Measurements from ENCODE around the gene TBX20.
"Not testable (repeated sequence)": the region's sequence is repeated elsewhere in the genome, so short reads cannot be mapped to it uniquely, and the experiment has no call there.

Gene TBX20

DNA sequence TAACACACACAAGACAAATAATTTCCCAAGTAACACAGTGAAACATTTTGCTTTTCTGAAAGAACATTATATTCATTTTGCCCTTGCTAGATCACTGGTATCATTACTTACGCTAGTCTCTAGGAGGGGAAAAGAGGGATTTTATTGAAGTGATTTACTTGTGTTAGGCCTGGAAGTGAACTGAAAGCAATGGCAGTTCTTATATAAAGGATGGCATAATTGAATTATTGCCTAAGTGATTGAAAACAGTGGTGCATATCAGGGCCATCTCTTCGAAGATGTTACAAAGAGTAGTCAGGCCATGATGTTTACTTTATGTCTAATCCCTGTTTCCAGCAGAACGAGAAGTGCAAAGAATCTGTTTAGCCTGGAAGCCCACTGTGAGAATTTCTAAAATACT is 38.8 kb downstream of the TBX20 start:
- not testable (repeated sequence) for DNase-seq

GRCh38 chr7:35206924-35207323 is 47.0 kb downstream of the TBX20 start:
- not testable (repeated sequence) for DNase-seq

- DNase-seq, result not testable (repeated sequence)
These were observed 49.0 kb downstream of the TBX20 start for GRCh38 chr7:35204850-35205249.

GRCh38 chr7:35204031-35204430 is 49.9 kb downstream of the TBX20 start:
- not testable (repeated sequence) for DNase-seq

- DNase-seq, result not testable (repeated sequence)
These were observed 51.5 kb downstream of the TBX20 start for GRCh38 chr7:35202353-35202752.

- not testable (repeated sequence) for DNase-seq
These were observed 53.7 kb downstream of the TBX20 start for GRCh38 chr7:35200170-35200569.

DNA sequence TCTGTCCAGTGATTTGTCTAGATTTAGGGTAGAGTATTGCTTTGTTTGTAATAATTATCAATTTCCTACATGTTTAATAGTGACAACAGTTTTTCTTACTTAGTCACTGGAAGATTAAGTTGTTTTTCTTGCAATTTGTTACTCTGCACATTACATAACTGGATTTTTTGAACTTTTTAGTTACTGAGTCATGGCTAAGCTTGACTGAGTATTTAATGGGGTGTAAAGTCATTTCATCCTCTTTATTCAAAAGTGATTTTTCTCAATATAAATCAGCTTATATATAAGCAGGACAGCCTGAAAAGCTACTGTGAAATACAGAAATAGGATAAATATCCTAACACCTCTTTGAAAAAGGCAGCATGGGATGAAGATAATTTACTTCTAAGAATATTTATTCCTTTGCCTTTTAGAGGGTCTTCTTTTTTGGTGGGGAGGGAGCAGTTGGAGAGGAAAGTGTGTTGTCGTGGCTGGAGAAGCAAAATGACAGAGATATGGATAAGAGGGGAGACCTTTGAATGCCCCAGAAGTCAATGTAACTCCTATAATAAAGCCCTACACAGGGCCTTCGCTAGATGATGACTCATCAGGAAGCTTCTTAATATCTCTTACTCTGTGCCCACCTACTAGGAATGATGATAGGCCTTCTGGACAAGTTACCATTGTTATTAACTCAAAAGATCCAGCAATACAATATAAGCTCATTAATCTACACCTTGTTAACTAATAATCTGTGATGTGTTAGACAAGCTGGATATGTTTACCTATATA is 55.3 kb downstream of the TBX20 start:
- DNase-seq, result not testable (repeated sequence)

DNA sequence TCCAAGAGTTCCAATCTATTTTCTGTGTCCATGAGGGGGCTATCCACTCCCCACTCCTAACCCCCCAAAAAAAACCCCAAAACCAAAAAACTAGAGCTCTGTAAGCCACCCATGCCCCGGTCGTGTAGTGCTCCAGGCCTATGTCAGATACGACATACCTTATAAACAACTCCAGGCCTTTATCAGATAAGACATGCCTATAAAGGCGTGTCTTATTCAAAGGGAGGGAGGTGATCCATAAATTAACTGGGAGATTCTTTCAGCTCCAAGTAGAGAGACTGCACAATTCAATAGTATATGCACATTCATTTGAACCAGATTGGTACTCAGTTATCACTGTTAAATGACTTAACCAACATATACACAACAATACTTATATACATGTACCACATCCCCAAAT is 62.3 kb downstream of the TBX20 start:
- DNase-seq, result not testable (repeated sequence)

- DNase-seq, result not testable (repeated sequence)
These were observed 63.6 kb downstream of the TBX20 start for GRCh38 chr7:35190146-35190773.

- DNase-seq, result not testable (repeated sequence)
These were observed 67.1 kb downstream of the TBX20 start for GRCh38 chr7:35186751-35187150.

GRCh38 chr7:35185908-35186731 is 67.8 kb downstream of the TBX20 start:
- DNase-seq, result no peak

DNA sequence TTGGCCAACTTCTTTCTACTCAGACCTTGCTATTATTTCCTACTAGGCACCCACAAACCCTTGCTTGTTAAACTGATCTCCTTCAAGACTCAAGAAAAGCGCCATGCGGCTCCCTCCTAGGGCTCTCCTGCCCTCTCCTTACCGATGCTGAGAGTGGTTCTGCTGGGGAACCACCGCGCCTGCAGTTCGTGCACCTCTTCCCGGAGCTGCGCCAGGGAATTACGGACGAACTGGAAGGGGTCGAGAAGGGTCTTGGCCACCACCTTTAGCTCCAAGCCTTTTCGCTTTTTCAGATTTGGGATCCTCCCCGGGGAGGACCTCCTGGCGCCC is 68.4 kb downstream of the TBX20 start:
- DNase-seq, result not testable (repeated sequence)

DNA sequence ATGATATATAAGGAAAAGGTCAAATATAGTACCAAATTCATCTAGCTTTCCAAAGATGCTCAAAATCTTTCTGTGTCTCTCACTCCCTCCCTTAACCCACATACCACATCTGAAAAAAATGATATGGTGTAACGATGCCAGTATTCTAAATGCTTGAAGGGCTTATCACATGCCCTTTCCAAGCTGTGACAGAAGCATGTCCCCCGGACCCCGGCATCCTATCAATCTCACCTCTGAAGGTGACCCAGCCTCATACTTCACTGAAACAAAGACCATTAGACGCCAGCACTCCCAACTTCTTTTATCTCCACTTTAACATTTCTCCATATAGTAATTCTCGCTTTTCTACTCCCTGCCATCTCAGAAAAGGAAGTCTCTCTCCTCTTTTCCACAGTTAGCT is 68.9 kb downstream of the TBX20 start:
- DNase-seq, result not testable (repeated sequence)

DNA sequence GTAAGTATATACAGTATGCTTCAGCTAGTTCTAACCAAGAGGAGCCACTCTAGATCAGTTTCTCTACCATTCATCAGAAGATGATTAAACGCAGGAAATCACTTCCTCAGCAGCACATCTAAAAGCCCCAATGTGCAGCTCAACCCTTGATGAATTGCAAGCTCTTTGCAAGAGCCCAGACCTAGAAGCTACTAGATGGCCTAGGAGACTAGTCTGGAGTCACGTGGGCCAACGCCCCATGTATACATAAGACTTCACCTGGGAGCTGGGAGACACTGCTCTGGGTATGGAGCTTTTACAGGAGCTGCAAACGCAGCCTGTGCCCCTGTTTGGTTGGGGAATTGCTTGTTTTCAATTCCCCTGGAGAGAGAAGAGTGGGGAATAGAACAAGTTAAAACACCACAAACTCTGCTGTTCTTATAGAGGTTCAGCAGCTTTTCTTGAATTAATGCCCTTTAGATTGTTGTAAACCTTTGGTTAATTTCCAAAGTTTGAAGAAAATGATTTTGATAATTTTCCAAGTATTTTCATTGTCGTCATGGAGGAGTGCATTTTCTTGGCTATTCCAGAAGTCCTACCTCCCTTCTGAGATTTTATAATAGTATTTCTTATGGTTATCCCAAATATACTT is 69.9 kb downstream of the TBX20 start:
- not testable (repeated sequence) for DNase-seq

- DNase-seq, result not testable (repeated sequence)
These were observed 73.2 kb downstream of the TBX20 start for GRCh38 chr7:35180665-35181064.

DNA sequence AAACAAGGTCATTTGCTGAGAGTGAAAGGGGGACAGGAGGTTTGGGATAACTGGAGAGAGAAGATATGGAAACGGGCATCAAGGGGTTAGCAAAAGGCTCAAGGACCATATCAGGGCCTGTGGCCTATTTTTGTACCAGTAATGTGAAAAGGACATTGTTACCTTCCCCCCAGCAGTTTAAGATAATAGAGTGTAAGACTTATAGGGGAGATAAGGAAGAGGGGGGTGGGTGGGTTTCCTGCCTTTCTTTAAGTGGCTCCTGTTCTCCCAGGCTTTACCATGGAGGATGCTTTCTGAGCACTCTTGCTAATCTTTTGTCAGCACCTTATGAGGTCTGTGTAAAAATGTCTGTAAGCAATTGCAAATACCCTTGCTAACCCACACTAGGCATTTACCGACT is 80.7 kb downstream of the TBX20 start:
- not testable (repeated sequence) for DNase-seq

DNA sequence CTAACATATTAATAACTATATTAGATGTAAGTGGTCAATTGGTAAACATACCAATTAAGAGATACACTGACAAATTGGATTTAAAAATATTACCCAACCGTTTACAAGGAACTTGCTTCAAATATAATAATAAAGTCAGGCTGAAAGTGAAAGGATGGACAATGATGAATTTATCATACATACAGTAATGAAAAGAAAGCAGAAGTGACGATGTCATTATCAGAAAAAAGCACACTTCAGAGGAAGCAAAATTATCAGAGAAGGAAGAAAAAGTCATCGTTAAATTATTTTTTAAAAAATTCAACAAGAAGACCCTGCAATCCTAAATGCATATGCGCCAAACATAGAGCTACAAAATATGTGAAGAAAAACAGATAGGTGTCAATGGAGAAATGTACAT is 81.8 kb downstream of the TBX20 start:
- DNase-seq, result not testable (repeated sequence)

- DNase-seq, result not testable (repeated sequence)
These were observed 86.2 kb downstream of the TBX20 start for GRCh38 chr7:35167658-35168057.

- DNase-seq, result not testable (repeated sequence)
These were observed 86.7 kb downstream of the TBX20 start for GRCh38 chr7:35167158-35167557.

DNA sequence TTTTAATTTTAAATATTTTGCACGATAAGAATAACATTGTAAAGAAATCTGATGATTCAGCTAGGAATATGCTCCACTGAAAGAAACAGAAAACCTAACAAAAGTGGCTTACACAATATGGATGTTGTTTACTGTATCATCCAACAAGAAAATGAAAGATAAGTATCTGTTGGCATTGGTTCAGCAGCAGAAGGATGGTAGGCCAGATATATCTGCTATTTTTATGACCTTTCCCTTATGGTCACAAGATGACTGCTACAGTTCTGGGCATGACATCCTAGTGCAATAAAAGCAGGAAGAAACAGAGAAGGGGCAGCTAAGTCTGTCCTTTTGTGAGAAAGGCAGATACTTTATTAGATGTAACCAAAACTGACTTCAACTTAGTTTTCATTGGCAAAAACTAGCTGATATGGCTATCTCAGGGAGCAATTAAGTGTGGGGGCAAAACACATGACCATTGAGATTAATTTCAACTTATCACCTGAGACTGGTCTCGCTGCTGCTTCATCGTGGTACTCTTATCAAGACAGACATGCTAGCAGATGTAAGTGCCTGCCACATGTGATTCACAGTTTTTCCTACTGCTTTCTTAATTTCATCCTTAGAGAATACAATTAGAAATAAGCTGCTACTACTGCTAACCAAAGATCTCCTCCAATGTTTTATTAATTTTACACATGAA is 92.7 kb downstream of the TBX20 start:
- DNase-seq, result not testable (repeated sequence)

Measured in activated CD4-positive, CD25-positive, alpha-beta regulatory T cell treated with anti-CD3 and anti-CD28 coated beads, Interleukin-2, amount 50 U/mL, for 72 hours (primary cell).